Transverse colon (tissue), 4 donors: ENCODE measurements around the gene CYFIP1. TPM values are rescaled to one million over a fixed set of nuclear protein-coding genes. Genes with fewer than 3 reads are reported as not detected.
A peak's percentile ranks its signal among the peaks of the same experiment; 100 is the strongest.

ENCODE experiments used
- DNase-seq: peaks from one replicate; pipeline ENCODE4 v3.0.0-alpha.2; 2019
- H3K27ac ChIP-seq, 4 donors: fragments of 200-600 bp; sonication (generic); 2 replicates each; pipeline ENCODE4 v1.5.1; 2016 to 2018; ENCODE audit warnings: inconsistent platforms in 4 of 4
- H3K27me3 ChIP-seq: fragments of 200-600 bp; sonication (generic); 2 replicates; pipeline ENCODE4 v1.5.1; 2017; ENCODE audit warnings: inconsistent platforms
- H3K36me3 ChIP-seq, 4 donors: fragments of 200-600 bp; sonication (generic); 2 replicates each; pipeline ENCODE4 v1.5.1; 2017 to 2019; ENCODE audit warnings: inconsistent platforms in 4 of 4
- H3K4me1 ChIP-seq, 4 donors: fragments of 200-600 bp; sonication (generic); 2 replicates each; pipeline ENCODE4 v1.5.1; 2017 to 2020; ENCODE audit warnings: inconsistent platforms in 4 of 4
- H3K4me3 ChIP-seq, 4 donors: fragments of 200-600 bp; sonication (generic); 1 replicate in 1 of 4; 2 replicates in 3 of 4; pipeline versions ENCODE4 v1.5.1 to v1.6.1; 2017 to 2019; ENCODE audit warnings: inconsistent platforms in 4 of 4
- H3K9me3 ChIP-seq, 2 donors: fragments of 200-600 bp; sonication (generic); 2 replicates each; pipeline ENCODE4 v1.5.1; 2017 to 2019; ENCODE audit warnings: inconsistent platforms in 2 of 2
- EP300 ChIP-seq: sonication (generic); formaldehyde crosslinking; IDR thresholded peaks from one replicate; pipeline ENCODE4 v1.6.1; 2017; ENCODE audit warnings: antibody characterized with exemption, low read depth
- POLR2A ChIP-seq: fragments of 450-650 bp; IDR thresholded peaks from one replicate; pipeline ENCODE4 v1.6.1; 2016; ENCODE audit warnings: antibody characterized with exemption, mild to moderate bottlenecking, moderate library complexity
- POLR2AphosphoS5 ChIP-seq, 3 donors: sonication (generic); formaldehyde crosslinking; IDR thresholded peaks; one replicate each; pipeline ENCODE4 v1.6.1; 2016; ENCODE audit warnings: antibody characterized with exemption in 3 of 3
- WGBS, 2 donors: methylation state at CpG; one replicate each; pipeline ENCODE4 v1.1.5; 2018; ENCODE audit warnings: low coverage in 1 of 2; 5-methylcytosine and 5-hydroxymethylcytosine counted together
- in situ Hi-C, 4 donors: fragments of 200-750 bp; cut with MboI; loops; one replicate each; pipeline versions ENCODE4 v1.15.0 to v1.15.1; 2017; ENCODE audit warnings: low sequenced_read_pairs in 3 of 4, low pct_ligation_motif_present in 1 of 4, low pct_unique_long_range_greater_than_20kb in 1 of 4
- intact Hi-C: fragments of 100-400 bp; cut with DNase I; formaldehyde crosslinking; loops from one replicate; pipeline ENCODE4 v1.15.1; 2023; ENCODE audit warnings: low total_unique reads
- total RNA-seq, 4 donors: library from RNA; depleted of rRNA; stranded (reverse); fragments of >200 nt; gene quantifications; one replicate each; pipeline ENCODE4 v1.1.0, GENCODE V29; 2016
- TF ChIP-seq, protein P1 (sequence below), 5 experiments: fragments of 200-600 bp in 3 of 5; fragments of 450-650 bp in 2 of 5; sonication (generic) in 3 of 5; IDR thresholded peaks; 1 replicate in 2 of 5; 2 replicates in 3 of 5; pipeline ENCODE4 v1.5.1; 2016 to 2017; ENCODE audit warnings: antibody characterized with exemption in 5 of 5, inconsistent platforms in 3 of 5, mild to moderate bottlenecking in 2 of 5, moderate library complexity in 1 of 5

Gene CYFIP1
- 100 to 1,000 TPM in 3 of 4 donors, 10 to 100 TPM in 1; 63.7 to 201 (median 171) TPM for total RNA-seq

DNA sequence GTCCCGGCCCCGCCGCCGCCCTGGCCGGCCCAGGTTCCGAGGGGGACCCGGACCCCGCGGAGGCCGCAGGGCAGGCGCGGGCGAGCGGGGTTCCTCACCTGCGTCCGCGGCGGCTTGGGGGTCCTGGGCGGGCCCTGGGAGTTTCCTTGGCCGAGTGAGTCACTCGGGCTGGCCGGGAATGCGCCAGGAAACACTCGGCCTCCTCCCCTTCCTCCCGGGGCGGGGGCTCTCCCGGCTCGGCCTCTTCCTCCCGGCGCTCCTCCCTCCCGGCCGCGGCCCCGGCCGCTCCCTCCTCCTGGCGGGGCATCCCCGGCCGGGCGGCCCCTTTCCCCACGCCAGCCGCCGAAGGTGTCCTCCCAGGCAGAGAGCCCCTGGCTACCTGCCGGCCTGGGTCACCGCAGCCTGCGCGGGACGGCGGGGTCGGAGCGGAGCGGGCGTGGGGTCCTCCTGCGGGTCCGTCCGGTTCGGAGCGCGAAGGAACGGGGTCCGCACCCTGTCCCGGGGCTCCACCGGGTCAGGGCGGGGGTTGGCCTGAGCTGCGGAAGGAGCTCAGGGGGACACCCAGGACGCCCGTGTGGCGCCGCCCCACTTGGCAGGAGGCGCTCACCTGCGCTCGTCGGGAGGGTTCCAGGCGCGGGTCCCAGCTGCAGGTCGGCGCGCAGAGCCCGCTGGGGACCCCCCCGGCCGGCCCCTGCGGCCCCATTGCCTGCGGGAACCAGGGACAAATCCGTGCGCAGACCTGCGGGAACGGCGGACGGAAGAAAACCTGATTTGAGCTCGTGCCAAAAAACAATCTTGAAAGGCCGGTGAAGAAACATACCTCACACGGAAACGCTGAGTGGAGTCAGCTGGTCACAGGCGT lies at the start of gene CYFIP1:
CYFIP1 (minus strand) TSS at position 180 of the 862 bp plus-strand sequence. CDS start 33,083 bp downstream, outside the sequence.
- H3K9me3 ChIP-seq = no peaks in the 10 kb centered on the region
- peaks cover 4 to 18% (median 8%) of the 10 kb centered on the region in 4 donors for H3K4me1 ChIP-seq
- DNase-seq = peak; percentile 90
- WGBS, 2 donors = 0 to 1% methylated on average over 5 to 27 of the region's 93 CpGs
- intact Hi-C loops = no loop called here
- peak within 1 kb of the TSS; percentile 76 to 94 (median 87) for H3K4me3 ChIP-seq
- no peak for TF ChIP-seq EP300
- peak; percentile 75 for TF ChIP-seq POLR2A
- TF ChIP-seq POLR2AphosphoS5 (IDR thresholded peaks at IDR 0.05) = peak in 2 of 3 donors; percentile 25 to 71
- peak within 1 kb of the TSS; percentile 84 to 93 (median 88) for H3K27ac ChIP-seq
- in situ Hi-C loops = no loop called here
- no peaks in the 10 kb centered on the region for H3K27me3 ChIP-seq
- H3K36me3 ChIP-seq = no peaks in the 10 kb centered on the region

DNA sequence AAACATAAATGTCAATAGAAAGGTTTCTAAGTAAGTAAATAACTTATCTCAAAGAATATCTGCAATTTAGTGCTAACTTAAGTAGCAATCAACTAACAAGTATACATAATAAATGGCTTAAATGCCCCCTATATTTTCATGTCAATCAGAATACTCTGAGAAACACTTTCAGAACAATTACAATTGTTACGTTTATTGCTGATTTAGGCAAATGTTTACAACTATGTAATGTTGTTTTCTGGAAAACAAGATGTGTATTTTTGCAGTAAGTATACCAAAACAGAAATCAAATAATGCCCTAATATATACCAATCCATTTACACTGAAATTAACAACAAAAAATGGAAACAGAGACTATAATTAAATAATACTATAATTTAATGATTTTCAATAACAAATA lies 46.0 kb upstream of the CYFIP1 start:
- intact Hi-C loops (no loop called here), in situ Hi-C loops (loop anchor here in 1 of 4 donors (25.0 kb wide), 1 partner anchor 89 kb away; no protein-coding TSS in a partner anchor)
- no peak overlapping the region for H3K27ac ChIP-seq
- H3K9me3 ChIP-seq = no peaks in the 10 kb centered on the region
- WGBS, 2 donors = 71 to 98% methylated on average over 1 of the region's 1 CpG
- H3K27me3 ChIP-seq = no peaks in the 10 kb centered on the region
- no peaks in the 10 kb centered on the region for H3K4me1 ChIP-seq
- H3K36me3 ChIP-seq = peaks cover 0 to 85% (median 40%) of the 10 kb centered on the region in 4 donors
- DNase-seq = no peak
- H3K4me3 ChIP-seq = no peak overlapping the region
- TF ChIP-seq EP300 = no peak
- TF ChIP-seq POLR2A = no peak
- TF ChIP-seq, protein P1, sequence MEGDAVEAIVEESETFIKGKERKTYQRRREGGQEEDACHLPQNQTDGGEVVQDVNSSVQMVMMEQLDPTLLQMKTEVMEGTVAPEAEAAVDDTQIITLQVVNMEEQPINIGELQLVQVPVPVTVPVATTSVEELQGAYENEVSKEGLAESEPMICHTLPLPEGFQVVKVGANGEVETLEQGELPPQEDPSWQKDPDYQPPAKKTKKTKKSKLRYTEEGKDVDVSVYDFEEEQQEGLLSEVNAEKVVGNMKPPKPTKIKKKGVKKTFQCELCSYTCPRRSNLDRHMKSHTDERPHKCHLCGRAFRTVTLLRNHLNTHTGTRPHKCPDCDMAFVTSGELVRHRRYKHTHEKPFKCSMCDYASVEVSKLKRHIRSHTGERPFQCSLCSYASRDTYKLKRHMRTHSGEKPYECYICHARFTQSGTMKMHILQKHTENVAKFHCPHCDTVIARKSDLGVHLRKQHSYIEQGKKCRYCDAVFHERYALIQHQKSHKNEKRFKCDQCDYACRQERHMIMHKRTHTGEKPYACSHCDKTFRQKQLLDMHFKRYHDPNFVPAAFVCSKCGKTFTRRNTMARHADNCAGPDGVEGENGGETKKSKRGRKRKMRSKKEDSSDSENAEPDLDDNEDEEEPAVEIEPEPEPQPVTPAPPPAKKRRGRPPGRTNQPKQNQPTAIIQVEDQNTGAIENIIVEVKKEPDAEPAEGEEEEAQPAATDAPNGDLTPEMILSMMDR (IDR thresholded peaks at IDR 0.05) = no peak
- no peak for TF ChIP-seq POLR2AphosphoS5 (IDR thresholded peaks at IDR 0.05)

DNA sequence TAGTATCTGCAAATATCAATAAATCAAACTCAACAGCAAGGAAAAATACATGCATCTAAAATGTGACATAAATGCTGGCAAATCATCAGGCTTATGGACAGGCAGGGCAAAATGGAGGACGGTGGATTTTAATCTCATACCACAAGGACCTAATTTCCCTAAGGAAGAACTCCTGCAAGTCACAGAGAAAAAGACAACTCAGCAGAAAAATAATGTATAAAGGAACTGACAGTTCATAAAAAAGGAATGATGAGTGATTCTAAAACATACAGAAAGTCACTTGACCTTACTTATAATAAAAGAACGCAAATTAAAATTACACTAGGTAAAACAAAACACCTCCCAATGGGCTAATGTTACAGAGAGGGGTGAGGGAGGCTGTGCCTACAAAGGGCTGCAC lies 42.0 kb upstream of the CYFIP1 start:
- in situ Hi-C loops = no loop called here
- DNase-seq = no peak
- Histone ChIP-seq H3K4me1 (no peaks in the 10 kb centered on the region), H3K36me3 (peaks cover 0 to 84% (median 41%) of the 10 kb centered on the region in 4 donors), H3K9me3 (no peaks in the 10 kb centered on the region), H3K27ac (no peak overlapping the region), H3K27me3 (no peaks in the 10 kb centered on the region), H3K4me3 (no peak overlapping the region)
- TF ChIP-seq EP300 = no peak
- TF ChIP-seq, protein P1 (IDR thresholded peaks at IDR 0.05) = no peak
- TF ChIP-seq POLR2AphosphoS5 (IDR thresholded peaks at IDR 0.05) = no peak
- TF ChIP-seq POLR2A = no peak
- intact Hi-C loops = no loop called here
- 94 to 100% methylated on average over 2 of the region's 2 CpGs for whole genome bisulfite sequencing, 2 donors

DNA sequence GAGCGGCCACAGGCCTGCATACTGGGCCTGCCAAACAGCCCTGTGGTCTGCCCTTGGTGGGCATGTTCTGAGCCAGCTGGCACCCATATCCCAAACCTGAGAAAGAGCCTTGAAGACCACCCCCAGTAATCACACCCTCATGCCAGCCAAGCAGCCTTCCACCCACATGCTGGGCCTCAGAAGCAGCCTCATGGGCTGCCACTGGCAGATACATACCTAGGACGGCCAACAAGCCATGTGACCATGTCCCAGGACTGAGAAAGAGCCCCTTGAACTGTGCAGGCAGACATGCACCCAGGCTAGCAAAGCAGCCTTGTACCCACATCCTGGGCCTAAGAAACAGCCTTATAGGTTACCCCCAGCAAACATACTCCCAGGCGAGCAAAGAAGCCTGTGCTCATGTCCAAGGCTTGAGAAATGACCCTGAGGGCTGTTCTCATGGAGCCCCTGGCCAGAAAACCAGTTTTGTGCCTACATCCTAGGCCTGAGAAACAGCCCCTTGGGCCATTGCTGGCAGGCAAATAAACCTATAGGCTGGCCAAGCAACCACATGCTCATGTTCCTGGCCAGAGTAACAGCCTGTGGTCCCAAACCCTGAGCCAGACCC lies 34.3 kb upstream of the CYFIP1 start:
- Histone ChIP-seq H3K4me3 (no peak overlapping the region), H3K27me3 (no peaks in the 10 kb centered on the region), H3K4me1 (no peaks in the 10 kb centered on the region), H3K27ac (no peak overlapping the region), H3K36me3 (peaks cover 0 to 69% (median 20%) of the 10 kb centered on the region in 4 donors), H3K9me3 (no peaks in the 10 kb centered on the region)
- TF ChIP-seq POLR2AphosphoS5 (IDR thresholded peaks at IDR 0.05) = no peak
- TF ChIP-seq EP300 = no peak
- no peak for TF ChIP-seq POLR2A
- TF ChIP-seq, protein P1 (IDR thresholded peaks at IDR 0.05) = no peak
- in situ Hi-C loops (no loop called here), intact Hi-C loops (no loop called here)
- no peak for DNase-seq
- 94% methylated on average over 3 of the region's 3 CpGs; no CpG with 5 or more reads in 1 of the 2 donors for WGBS, 2 donors
